HAP-1 (cell line): ENCODE results near the gene PTCHD1.

Experiments used
- DNase-seq, 2 experiments: peaks; one replicate each; pipeline ENCODE4 v3.0.0-alpha.2; 2016 to 2020; ENCODE audit warnings: low spot score in 2 of 2
- H3K27me3 ChIP-seq: fragments of 250-450 bp; sonication (Bioruptor Pico); 2 replicates; pipeline ENCODE4 v1.5.1; 2020; ENCODE audit warnings: low read depth, mild to moderate bottlenecking, moderate library complexity
- H3K36me3 ChIP-seq: fragments of 250-450 bp; sonication (Bioruptor Pico); replicated peaks from 2 replicates; pipeline ENCODE4 v1.5.1; 2020; ENCODE audit warnings: mild to moderate bottlenecking
- H3K4me1 ChIP-seq: fragments of 250-450 bp; sonication (Bioruptor Pico); 2 replicates; pipeline ENCODE4 v1.5.1; 2020; ENCODE audit warnings: mild to moderate bottlenecking
- H3K4me3 ChIP-seq: fragments of 250-450 bp; sonication (Bioruptor Pico); 2 replicates; pipeline ENCODE4 v1.5.1; 2020; ENCODE audit warnings: mild to moderate bottlenecking, moderate library complexity
- H3K9me3 ChIP-seq: fragments of 250-450 bp; sonication (Bioruptor Pico); 2 replicates; pipeline ENCODE4 v1.5.1; 2020; ENCODE audit warnings: mild to moderate bottlenecking, moderate library complexity
- in situ Hi-C: fragments of 300-500 bp; cut with MboI; formaldehyde crosslinking; loops from 3 replicates; pipeline ENCODE4 v1.14.3; 2020; ENCODE audit warnings: low sequenced_read_pairs, inconsistent platforms, mixed read lengths

Gene PTCHD1

DNA sequence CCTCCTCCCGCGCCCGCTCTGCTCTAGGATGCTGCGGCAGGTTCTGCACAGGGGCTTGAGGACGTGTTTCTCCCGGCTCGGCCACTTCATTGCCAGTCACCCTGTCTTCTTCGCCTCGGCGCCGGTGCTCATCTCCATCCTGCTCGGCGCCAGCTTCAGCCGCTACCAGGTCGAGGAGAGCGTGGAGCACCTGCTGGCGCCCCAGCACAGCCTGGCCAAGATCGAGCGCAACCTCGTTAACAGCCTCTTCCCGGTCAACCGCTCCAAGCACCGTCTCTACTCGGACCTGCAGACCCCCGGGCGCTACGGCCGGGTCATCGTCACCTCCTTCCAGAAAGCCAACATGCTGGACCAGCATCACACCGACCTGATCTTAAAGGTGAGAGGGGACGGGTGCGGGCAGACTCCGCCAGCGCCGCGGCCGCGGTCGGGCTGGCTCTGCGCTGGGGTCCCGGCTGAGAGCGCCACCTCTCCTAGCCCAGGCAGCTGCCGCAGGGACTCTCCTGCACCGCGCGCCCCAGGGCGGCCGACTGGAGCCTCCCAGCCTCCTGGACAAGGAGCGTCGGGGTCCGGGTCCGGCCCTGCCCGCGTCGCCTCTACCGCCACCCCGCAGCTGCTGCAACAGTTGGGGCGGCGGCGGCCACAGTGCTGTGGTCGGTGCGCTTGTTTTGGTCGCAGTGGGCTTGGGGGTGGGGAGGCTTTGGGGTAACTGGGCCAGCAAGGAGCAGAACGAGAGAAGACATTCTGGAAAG is at the start of gene PTCHD1:
Gene PTCHD1 (plus strand): TSS at position 2 of the 752 bp plus-strand sequence. CDS start 27 bp downstream, at position 29.
- Histone ChIP-seq H3K4me3 (no peak within 1 kb of the TSS), H3K9me3 (no peaks in the 10 kb centered on the region), H3K4me1 (no peaks in the 10 kb centered on the region), H3K36me3 (no peaks in the 10 kb centered on the region), H3K27me3 (peaks cover 68% of the 10 kb centered on the region)
- no peak for DNase-seq
- in situ Hi-C loops: loop anchor here (25.0 kb wide), 1 partner anchor 1198 kb away; no protein-coding TSS in a partner anchor

GRCh38 chrX:23286731-23287130 is 47.9 kb upstream of the PTCHD1 start:
- no peak for DNase-seq
- Histone ChIP-seq H3K4me1 (no peaks in the 10 kb centered on the region), H3K36me3 (no peaks in the 10 kb centered on the region), H3K4me3 (no peak overlapping the region), H3K27me3 (no peaks in the 10 kb centered on the region), H3K9me3 (no peaks in the 10 kb centered on the region)
- in situ Hi-C loops: no loop called here

GRCh38 chrX:23287191-23287725 is 47.4 kb upstream of the PTCHD1 start:
- Histone ChIP-seq H3K27me3 (no peaks in the 10 kb centered on the region), H3K9me3 (no peaks in the 10 kb centered on the region), H3K4me1 (peaks cover 3% of the 10 kb centered on the region; the same call in 1 of the 2 replicates), H3K36me3 (no peaks in the 10 kb centered on the region), H3K4me3 (no peak overlapping the region)
- DNase-seq: no peak
- in situ Hi-C loops: no loop called here

GRCh38 chrX:23292354-23292987 is 42.2 kb upstream of the PTCHD1 start:
- Histone ChIP-seq H3K4me3 (no peak overlapping the region), H3K9me3 (no peaks in the 10 kb centered on the region), H3K36me3 (no peaks in the 10 kb centered on the region), H3K27me3 (no peaks in the 10 kb centered on the region), H3K4me1 (peaks cover 4% of the 10 kb centered on the region)
- DNase-seq: peak; percentile 20 to 32
- in situ Hi-C loops: no loop called here

GRCh38 chrX:23292988-23293651 is 41.5 kb upstream of the PTCHD1 start:
- no peaks in the 10 kb centered on the region for H3K27me3 ChIP-seq
- H3K4me1 ChIP-seq: peaks cover 4% of the 10 kb centered on the region
- no peak for DNase-seq
- H3K36me3 ChIP-seq: no peaks in the 10 kb centered on the region
- no peak overlapping the region for H3K4me3 ChIP-seq
- no peaks in the 10 kb centered on the region for H3K9me3 ChIP-seq
- in situ Hi-C loops: no loop called here

DNA sequence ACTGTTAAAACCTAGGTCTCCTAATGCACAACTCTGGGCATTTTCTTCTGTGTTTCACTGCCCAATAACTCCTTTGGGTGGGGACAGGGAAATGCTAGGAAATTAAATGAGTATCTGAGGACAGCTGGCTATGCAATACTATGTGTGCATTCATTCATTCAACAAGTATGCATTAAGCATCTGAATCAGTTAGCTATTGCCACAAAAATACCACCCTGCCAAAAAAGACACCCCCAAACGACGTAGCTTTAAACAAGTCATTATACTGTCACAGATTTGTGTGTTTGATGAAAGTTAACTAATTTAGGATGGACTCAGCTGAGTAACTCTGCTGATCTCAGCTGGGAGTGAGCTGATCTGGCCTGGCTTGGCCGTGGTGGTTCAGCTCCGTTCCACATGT is 29.8 kb upstream of the PTCHD1 start:
- no peaks in the 10 kb centered on the region for H3K9me3 ChIP-seq
- H3K4me1 ChIP-seq: no peaks in the 10 kb centered on the region
- no peak overlapping the region for H3K4me3 ChIP-seq
- H3K27me3 ChIP-seq: peaks cover 7% of the 10 kb centered on the region
- in situ Hi-C loops: no loop called here
- DNase-seq: no peak
- H3K36me3 ChIP-seq: no peaks in the 10 kb centered on the region

- in situ Hi-C loops: no loop called here
- DNase-seq: no peak
- Histone ChIP-seq H3K4me3 (no peak overlapping the region), H3K27me3 (no peaks in the 10 kb centered on the region), H3K4me1 (no peaks in the 10 kb centered on the region), H3K36me3 (no peaks in the 10 kb centered on the region), H3K9me3 (no peaks in the 10 kb centered on the region)
Measured at GRCh38 chrX:23311731-23312130, 22.9 kb upstream of the PTCHD1 start.

- Histone ChIP-seq H3K36me3 (no peaks in the 10 kb centered on the region), H3K27me3 (no peaks in the 10 kb centered on the region), H3K4me1 (no peaks in the 10 kb centered on the region), H3K4me3 (no peak overlapping the region), H3K9me3 (no peaks in the 10 kb centered on the region)
- in situ Hi-C loops: no loop called here
- no peak for DNase-seq
Measured at GRCh38 chrX:23312136-23312535, 22.5 kb upstream of the PTCHD1 start.

DNA sequence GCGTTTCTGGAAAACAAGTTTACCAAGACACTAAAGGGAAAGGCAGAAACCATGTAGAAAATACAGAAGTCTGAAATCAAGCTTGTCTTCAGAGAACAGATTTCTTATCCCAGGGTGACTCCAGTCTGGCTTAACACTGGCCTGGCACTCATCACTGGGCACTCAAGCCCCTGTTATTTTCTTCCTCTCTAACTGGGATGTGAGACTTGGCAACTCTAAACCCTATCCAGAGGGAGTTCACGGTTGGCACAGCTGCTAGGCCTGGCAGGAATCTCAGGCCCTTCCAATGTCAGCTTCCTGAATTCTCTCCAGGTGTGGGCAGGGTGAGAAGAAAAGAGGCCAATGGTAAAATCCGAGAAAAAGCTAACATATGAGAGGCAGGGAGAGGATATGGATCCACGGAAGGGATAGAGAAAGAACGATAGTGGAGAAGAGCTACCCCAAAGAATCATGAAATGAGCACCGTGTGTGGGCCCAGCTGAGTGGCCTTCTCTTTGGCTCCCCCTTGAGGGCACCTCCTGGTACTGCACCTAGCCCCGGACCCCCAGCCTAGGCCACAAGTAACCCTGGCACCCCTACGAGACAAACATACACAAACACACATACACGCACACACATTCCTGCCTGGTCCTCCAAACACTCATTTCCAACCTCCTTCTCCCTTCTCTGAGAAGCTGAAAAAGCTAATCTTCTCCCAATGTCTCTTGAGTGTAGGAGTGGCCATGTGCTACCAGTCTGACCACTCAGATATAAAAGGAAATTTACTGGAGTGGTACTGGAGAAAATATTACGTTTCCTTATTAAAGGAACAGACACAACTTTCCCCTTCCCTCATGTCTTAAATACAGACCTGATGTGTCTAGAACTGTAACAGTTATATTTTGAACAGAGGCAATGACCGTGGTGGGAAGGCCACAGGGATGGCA is 16.6 kb upstream of the PTCHD1 start:
- peak; percentile 28 to 74 for DNase-seq
- Histone ChIP-seq H3K4me3 (no peak overlapping the region), H3K36me3 (no peaks in the 10 kb centered on the region), H3K9me3 (no peaks in the 10 kb centered on the region), H3K4me1 (no peaks in the 10 kb centered on the region), H3K27me3 (no peaks in the 10 kb centered on the region)
- in situ Hi-C loops: no loop called here

- no peaks in the 10 kb centered on the region for H3K36me3 ChIP-seq
- no peak for DNase-seq
- in situ Hi-C loops: loop anchor here (25.0 kb wide), 1 partner anchor 1190 kb away; no protein-coding TSS in a partner anchor
- H3K9me3 ChIP-seq: no peaks in the 10 kb centered on the region
- H3K4me3 ChIP-seq: no peak overlapping the region
- no peaks in the 10 kb centered on the region for H3K4me1 ChIP-seq
- peaks cover 22% of the 10 kb centered on the region for H3K27me3 ChIP-seq
Measured at GRCh38 chrX:23327104-23327503, 7.5 kb upstream of the PTCHD1 start.

GRCh38 chrX:23331701-23332100 is 2.9 kb upstream of the PTCHD1 start:
- Histone ChIP-seq H3K27me3 (peaks cover 62% of the 10 kb centered on the region), H3K36me3 (no peaks in the 10 kb centered on the region), H3K4me3 (no peak overlapping the region), H3K4me1 (no peaks in the 10 kb centered on the region), H3K9me3 (no peaks in the 10 kb centered on the region)
- in situ Hi-C loops: loop anchor here (25.0 kb wide), 1 partner anchor 1194 kb away; no protein-coding TSS in a partner anchor
- no peak for DNase-seq

DNA sequence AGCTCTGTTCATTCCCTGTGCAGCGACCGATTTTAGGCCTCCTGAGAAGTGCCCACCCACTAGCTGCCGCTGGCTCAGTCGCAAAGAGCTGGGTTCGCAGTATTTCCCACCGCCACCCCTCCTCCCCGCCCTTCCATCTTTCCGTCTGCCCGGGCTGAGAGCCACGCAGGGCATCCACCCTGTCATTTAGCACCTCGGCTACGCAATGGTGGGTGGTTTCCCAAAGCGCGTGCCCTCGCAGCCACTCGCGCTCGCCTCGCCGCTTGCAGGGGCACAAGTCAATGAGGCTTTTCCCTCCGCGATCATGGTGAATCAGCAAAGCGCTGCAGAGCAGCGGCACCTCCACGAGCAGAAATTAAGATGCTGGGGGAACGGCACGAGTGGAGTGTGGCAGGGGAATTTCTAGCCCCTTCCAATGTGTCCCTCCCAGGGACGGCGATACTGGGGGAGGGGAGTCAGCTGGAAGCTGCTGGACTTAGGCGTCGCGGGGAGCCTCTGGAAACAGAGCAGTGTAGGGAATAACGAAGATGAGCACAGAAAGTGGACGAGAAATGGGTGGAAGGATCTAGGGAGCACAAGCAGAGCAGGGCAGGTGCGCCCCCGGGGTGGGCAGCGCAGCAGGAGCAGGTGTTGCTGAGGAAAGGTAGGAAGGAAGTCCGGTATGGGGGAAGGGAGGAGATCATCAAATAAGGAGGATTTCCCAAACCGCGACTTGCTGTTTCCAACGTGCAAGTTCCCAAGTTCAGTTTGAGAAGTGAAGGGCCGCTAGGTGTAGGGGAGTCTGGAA is 2.4 kb upstream of the PTCHD1 start:
- H3K4me1 ChIP-seq: no peaks in the 10 kb centered on the region
- H3K36me3 ChIP-seq: no peaks in the 10 kb centered on the region
- no peak for DNase-seq
- H3K9me3 ChIP-seq: no peaks in the 10 kb centered on the region
- peaks cover 67% of the 10 kb centered on the region for H3K27me3 ChIP-seq
- H3K4me3 ChIP-seq: no peak overlapping the region
- in situ Hi-C loops: loop anchor here (25.0 kb wide), 1 partner anchor 1195 kb away; no protein-coding TSS in a partner anchor
